ENCODE data around the gene ZNF660.

The ZNF660 gene

GRCh38 chr3:44632193-44632592 lies 47.4 kb downstream of the ZNF660 start:
- no peak for DNase-seq (ENCODE audit: low read depth in 2 of 2)

GRCh38 chr3:44642337-44642736 lies 57.6 kb downstream of the ZNF660 start:
- no peak for DNase-seq (ENCODE audit: low read depth in 2 of 2)

- no peak for DNase-seq (ENCODE audit: low read depth in 2 of 2)
These were observed 58.3 kb downstream of the ZNF660 start for GRCh38 chr3:44643024-44643423.

- no peak for DNase-seq (ENCODE audit: low read depth in 2 of 2)
These were observed 63.0 kb downstream of the ZNF660 start for GRCh38 chr3:44647771-44648170.

GRCh38 chr3:44648564-44649229 lies 63.9 kb downstream of the ZNF660 start, which contains the start of gene ZNF35:
Gene ZNF35 (plus strand): TSS chr3:44648732. CDS start chr3:44651068, 2,336 bp downstream.
- no peak for DNase-seq (ENCODE audit: low read depth in 2 of 2)
